GM12864 (cell line): ENCODE results near the gene RHO.
"Not testable (repeated sequence)": the region's sequence is repeated elsewhere in the genome, so short reads cannot be mapped to it uniquely, and the experiment has no call there.

ENCODE experiments used
- DNase-seq: peaks from one replicate; pipeline ENCODE4 v3.0.0-alpha.2; 2011; ENCODE audit warnings: low read depth
- H3K4me3 ChIP-seq: 2 replicates; pipeline ENCODE4 v1.5.1; 2011; ENCODE audit warnings: mild to moderate bottlenecking, low read depth, low read length, control low read depth
- CTCF ChIP-seq: IDR thresholded peaks from 2 replicates; pipeline ENCODE4 v1.5.1; 2011; ENCODE audit warnings: low read depth, mild to moderate bottlenecking, moderate library complexity, low read length, control low read depth, inconsistent platforms; ENCODE audit errors: missing control alignments

Gene RHO

GRCh38 chr3:129536374-129536667, 7.9 kb downstream of the RHO start:
- no peak for DNase-seq
- H3K4me3 ChIP-seq = no peak overlapping the region
- no peak for TF ChIP-seq CTCF

GRCh38 chr3:129536804-129537203, 8.4 kb downstream of the RHO start:
- no peak for TF ChIP-seq CTCF
- H3K4me3 ChIP-seq = no peak overlapping the region
- no peak for DNase-seq

GRCh38 chr3:129539206-129539605, 10.8 kb downstream of the RHO start:
- no peak for TF ChIP-seq CTCF
- DNase-seq = no peak
- no peak overlapping the region for H3K4me3 ChIP-seq

- no peak for DNase-seq
- H3K4me3 ChIP-seq = no peak overlapping the region
- no peak for TF ChIP-seq CTCF
Observed at GRCh38 chr3:129540776-129541516, 12.5 kb downstream of the RHO start.

- DNase-seq = no peak
- no peak for TF ChIP-seq CTCF
Observed at GRCh38 chr3:129542747-129543146, 14.3 kb downstream of the RHO start.

GRCh38 chr3:129543156-129543790, 14.8 kb downstream of the RHO start, which contains the start of gene H1-8:
Gene H1-8 (plus strand): TSS chr3:129543175. CDS start chr3:129543219, 44 bp downstream.
- no peak within 1 kb of the TSS for H3K4me3 ChIP-seq
- TF ChIP-seq CTCF = no peak
- DNase-seq = no peak

More at GRCh38 chr3:129542747-129543146, 14.3 kb downstream of the RHO start:
- H3K4me3 ChIP-seq = no peak overlapping the region

- no peak overlapping the region for H3K4me3 ChIP-seq
- no peak for DNase-seq
- no peak for TF ChIP-seq CTCF
Observed at GRCh38 chr3:129543999-129544398, 15.6 kb downstream of the RHO start.

- not testable (repeated sequence) for H3K4me3 ChIP-seq, DNase-seq
Observed at GRCh38 chr3:129545951-129546350, 17.5 kb downstream of the RHO start.
